ENCODE measurements around the gene PRR19. TPM values are rescaled to one million over a fixed set of nuclear protein-coding genes. Genes with fewer than 3 reads are reported as not detected.

PRR19 gene
- total RNA-seq, 2 experiments from 2014 or later: 0.40 to 1.4 TPM

DNA sequence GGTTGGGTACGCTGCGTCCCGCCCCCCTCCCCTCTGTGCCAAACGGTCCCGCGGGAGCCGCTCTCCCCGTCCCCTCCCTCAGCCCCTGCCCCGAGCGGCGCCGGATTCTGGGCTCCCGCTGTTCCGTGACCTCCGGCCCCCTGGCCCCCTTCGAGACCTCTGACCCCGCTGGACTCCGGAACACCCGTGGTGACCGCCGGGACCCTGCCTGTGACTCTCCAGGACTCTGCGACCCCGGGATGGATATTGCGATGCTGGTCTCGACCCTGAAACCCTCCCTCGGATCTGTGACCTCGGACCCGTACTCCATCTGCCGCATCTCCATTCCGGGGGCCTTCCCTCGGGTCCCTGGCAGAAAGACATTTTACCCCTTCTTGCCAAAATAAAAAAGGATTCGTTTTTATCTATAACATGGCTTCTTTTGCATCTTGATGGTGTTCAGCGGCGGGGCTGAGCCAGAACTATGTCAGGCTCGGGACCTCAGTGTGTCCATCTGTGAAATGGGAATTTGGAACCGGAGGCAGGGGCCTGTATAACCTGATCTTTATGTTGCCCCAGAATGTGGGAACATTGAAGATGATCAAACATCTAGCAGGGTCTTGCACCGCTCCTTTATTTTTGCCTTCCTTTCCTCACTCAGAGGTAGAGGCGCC, 22.8 kb downstream of the PRR19 start:
- Histone ChIP-seq H3K9me3 (ENCODE audit: low read length) (no peaks in the 10 kb centered on the region), H4K20me1 (ENCODE audit: insufficient read depth, low read length) (no peaks in the 10 kb centered on the region), H3K79me2 (ENCODE audit: insufficient read depth, low read depth, low read length) (peaks cover 20% of the 10 kb centered on the region; the same call in 1 of the 2 replicates), H3K4me1 (ENCODE audit: insufficient read depth, low read length, poor library complexity, severe bottlenecking) (peaks cover 25% of the 10 kb centered on the region), H2AFZ (ENCODE audit: low read length) (peak overlapping the region; percentile 96), H3K27ac (ENCODE audit: low read depth, low read length, poor library complexity, severe bottlenecking) (peak overlapping the region; percentile 34), H3K4me3 (ENCODE audit: low read depth, low read length, poor library complexity, severe bottlenecking) (peak overlapping the region; percentile 59), H3K9me2 (ENCODE audit: insufficient read depth, low read length) (no peaks in the 10 kb centered on the region), H3K36me3 (ENCODE audit: insufficient read depth, low read length) (no peaks in the 10 kb centered on the region), H3K4me2 (ENCODE audit: low read length) (peak overlapping the region; percentile 78)
- POLR2A ChIA-PET: interaction anchor here (0.6 kb wide), 1 partner anchor 33 kb away, joined by 3 read pairs; no protein-coding TSS in a partner anchor
- BruUV-seq (replicated peaks): no TSS peak
- intact Hi-C loops (cut with micrococcal nuclease; ENCODE audit: unreplicated experiment): loop anchor here (1.0 kb wide), 1 partner anchor 216 kb away; no protein-coding TSS in a partner anchor
- TF ChIP-seq, protein P1, sequence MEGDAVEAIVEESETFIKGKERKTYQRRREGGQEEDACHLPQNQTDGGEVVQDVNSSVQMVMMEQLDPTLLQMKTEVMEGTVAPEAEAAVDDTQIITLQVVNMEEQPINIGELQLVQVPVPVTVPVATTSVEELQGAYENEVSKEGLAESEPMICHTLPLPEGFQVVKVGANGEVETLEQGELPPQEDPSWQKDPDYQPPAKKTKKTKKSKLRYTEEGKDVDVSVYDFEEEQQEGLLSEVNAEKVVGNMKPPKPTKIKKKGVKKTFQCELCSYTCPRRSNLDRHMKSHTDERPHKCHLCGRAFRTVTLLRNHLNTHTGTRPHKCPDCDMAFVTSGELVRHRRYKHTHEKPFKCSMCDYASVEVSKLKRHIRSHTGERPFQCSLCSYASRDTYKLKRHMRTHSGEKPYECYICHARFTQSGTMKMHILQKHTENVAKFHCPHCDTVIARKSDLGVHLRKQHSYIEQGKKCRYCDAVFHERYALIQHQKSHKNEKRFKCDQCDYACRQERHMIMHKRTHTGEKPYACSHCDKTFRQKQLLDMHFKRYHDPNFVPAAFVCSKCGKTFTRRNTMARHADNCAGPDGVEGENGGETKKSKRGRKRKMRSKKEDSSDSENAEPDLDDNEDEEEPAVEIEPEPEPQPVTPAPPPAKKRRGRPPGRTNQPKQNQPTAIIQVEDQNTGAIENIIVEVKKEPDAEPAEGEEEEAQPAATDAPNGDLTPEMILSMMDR (conservative IDR thresholded peaks at IDR 0.05; ENCODE audit: low read length): peak; percentile 96; the same call in 1 of the 2 replicates
- no peak for TF ChIP-seq EZH2phosphoT487 (IDR thresholded peaks at IDR 0.05; ENCODE audit: borderline replicate concordance, low read depth, low read length)
- CTCF ChIA-PET (ENCODE audit: unreplicated experiment): no interaction called here
- DNase-seq (ENCODE audit: low spot score): no peak

DNA sequence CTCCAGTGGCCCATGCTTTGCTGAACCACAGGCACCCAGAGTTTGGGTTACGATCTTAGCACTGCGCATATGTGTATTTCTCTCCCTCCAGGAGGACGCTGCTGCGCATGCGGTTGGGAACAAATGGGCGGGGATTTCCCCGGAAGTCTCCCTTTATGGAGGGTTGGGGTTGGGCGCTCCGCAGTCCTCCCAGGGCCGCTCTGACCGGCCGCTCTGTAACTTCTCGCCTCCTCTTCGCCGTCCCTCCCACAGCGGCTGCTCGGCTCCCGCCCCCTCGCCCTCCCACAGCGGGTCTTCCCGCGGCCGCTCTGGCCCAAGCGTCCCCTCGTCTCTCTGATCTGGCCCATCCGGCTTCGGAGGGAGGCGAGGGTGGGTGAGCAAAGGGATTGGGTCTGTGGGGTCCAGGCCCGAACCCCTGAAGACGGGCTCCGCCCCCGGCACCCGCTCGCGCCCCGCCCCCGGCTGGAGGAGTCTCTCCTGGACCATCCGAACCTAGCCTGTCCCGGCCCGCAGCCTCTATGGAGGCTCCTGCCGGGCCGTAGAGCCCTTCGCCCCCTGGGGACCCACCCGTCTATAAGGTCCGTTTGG, 23.5 kb downstream of the PRR19 start, which contains the start of gene MEGF8:
MEGF8 (plus strand) TSS at position 328 of the 588 bp plus-strand sequence. CDS start 609 bp downstream, outside the sequence.
- Histone ChIP-seq H3K4me2 (ENCODE audit: low read length) (peak within 1 kb of the TSS; percentile 80), H3K4me3 (ENCODE audit: low read depth, low read length, poor library complexity, severe bottlenecking) (peak within 1 kb of the TSS; percentile 91), H2AFZ (ENCODE audit: low read length) (peak within 1 kb of the TSS; percentile 96), H3K9me2 (ENCODE audit: insufficient read depth, low read length) (no peaks in the 10 kb centered on the region), H3K27ac (ENCODE audit: low read depth, low read length, poor library complexity, severe bottlenecking) (peak within 1 kb of the TSS; percentile 47), H3K9me3 (ENCODE audit: low read length) (no peaks in the 10 kb centered on the region), H4K20me1 (ENCODE audit: insufficient read depth, low read length) (no peaks in the 10 kb centered on the region), H3K36me3 (ENCODE audit: insufficient read depth, low read length) (no peaks in the 10 kb centered on the region), H3K4me1 (ENCODE audit: insufficient read depth, low read length, poor library complexity, severe bottlenecking) (peaks cover 25% of the 10 kb centered on the region), H3K79me2 (ENCODE audit: insufficient read depth, low read depth, low read length) (peaks cover 20% of the 10 kb centered on the region; the same call in 1 of the 2 replicates)
- intact Hi-C loops (cut with micrococcal nuclease; ENCODE audit: unreplicated experiment): loop anchor here (1.0 kb wide), 1 partner anchor 217 kb away; no protein-coding TSS in a partner anchor
- TF ChIP-seq, protein P1 (conservative IDR thresholded peaks at IDR 0.05; ENCODE audit: low read length): no peak; the same call in none of the 2 replicates
- DNase-seq (ENCODE audit: low spot score): peak; percentile 99
- TSS peak; percentile 95 for BruUV-seq (replicated peaks)
- POLR2A ChIA-PET: no interaction called here
- CTCF ChIA-PET (ENCODE audit: unreplicated experiment): no interaction called here
